SHP77 treated with DMSO at 0.1 percent for 48 hours (cell line): ENCODE data around the gene SYNJ1.
"Not testable (repeated sequence)": the region's sequence is repeated elsewhere in the genome, so short reads cannot be mapped to it uniquely, and the experiment has no call there.

Experiments
- DNase-seq: peaks from one replicate; lab custom pipeline; 2025; lab: John Stamatoyannopoulos, UW

SYNJ1 gene

GRCh38 chr21:32611471-32611997, 116.3 kb downstream of the SYNJ1 start:
- no peak for DNase-seq

DNA sequence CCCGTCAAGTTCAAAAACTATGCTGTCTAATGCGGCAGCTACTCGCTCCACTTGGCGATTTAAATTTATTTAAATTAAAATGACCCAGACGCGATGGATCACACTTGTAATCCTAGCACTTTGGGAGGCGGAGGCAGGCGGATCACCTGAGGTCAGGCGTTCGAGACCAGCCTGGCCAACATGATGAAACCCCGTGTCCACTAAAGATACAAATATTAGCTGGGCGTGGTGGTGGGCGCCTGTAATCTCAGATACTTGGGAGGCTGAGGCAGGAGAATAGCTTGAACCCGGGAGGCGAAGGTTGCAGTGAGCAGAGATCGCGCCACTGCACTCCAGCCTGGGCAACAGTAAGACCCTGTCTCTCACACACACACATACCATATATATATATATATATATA, 116.9 kb downstream of the SYNJ1 start:
- not testable (repeated sequence) for DNase-seq

DNA sequence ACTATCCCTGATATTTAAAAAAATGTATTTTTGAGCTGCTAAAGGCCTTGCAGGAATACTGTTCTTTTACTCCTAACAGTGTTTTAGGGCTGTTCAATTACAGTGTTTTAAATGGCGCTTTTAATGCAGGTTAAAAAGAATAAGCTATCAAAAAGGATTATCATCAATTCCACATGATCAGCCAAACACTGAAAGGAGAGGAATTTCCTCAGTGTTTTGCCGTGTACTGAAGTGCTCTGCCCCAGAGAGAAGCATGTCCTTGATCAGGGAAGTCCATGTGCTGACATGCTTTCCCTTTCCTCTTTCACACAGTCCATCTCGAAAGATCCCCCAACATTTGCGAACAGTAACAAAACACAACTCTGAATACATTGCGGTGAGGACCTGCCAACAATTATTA, 119.0 kb downstream of the SYNJ1 start:
- DNase-seq: no peak

DNA sequence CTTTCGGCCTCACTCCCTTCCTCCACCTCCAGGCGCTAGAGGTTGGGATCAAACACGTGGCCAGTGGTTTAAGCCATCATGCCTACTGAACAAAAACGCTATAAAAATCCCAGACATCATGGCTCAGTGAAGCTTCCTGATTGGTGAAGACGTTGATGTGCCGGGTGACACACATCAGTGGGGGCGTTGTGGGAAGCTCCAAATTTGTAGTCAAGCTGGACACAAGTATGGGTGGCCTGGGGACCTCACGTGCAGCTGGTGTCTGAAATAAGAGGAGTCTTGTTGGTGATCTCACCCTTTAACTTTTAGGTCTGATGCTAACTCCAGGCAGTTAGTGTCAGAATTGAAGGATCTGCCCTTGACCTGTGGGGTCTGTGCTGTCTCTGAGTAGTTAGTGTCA, 122.3 kb downstream of the SYNJ1 start:
- no peak for DNase-seq

GRCh38 chr21:32604464-32604863, 123.3 kb downstream of the SYNJ1 start:
- no peak for DNase-seq

- DNase-seq: no peak
These were observed 124.7 kb downstream of the SYNJ1 start for GRCh38 chr21:32603131-32603530.

GRCh38 chr21:32602099-32602498, 125.7 kb downstream of the SYNJ1 start:
- no peak for DNase-seq

DNA sequence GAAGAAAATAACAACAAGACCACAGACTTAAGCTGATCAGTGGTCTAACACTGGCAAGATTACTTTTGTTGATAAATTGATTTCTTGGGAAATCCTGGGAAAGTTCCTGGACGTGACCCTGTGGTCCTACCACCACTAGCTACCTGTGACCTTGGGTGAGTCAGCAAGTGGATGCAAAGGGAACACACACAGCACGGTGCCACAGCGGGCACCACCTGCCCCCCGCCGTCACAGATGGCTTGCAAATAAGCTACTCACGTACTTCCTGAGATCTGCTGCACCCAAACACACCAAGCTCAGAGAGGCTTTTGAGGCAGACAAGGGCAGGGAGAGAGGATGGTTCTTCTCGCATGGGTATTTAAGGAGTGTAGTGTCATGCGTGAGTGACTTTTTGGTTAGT, 128.3 kb downstream of the SYNJ1 start:
- no peak for DNase-seq

DNA sequence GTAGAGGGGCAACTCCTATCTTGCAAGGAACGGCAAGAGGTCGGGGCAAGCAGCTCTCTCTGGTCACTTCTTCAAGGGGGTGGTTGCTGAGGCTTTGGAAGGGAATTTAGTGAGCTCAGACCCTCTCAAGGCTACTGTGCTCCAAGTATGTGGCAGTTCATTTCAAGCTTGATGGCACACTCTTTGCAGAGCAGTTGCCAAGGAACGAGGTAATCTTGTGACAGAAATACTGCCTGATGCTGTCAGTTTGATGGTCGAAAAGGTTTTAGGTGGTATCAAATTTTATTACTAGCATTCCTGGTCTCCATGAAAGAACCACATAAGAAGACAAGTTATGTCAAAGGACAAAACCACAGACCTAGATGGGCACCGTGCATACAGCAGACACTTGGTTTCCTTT, 128.7 kb downstream of the SYNJ1 start:
- DNase-seq: no peak

DNA sequence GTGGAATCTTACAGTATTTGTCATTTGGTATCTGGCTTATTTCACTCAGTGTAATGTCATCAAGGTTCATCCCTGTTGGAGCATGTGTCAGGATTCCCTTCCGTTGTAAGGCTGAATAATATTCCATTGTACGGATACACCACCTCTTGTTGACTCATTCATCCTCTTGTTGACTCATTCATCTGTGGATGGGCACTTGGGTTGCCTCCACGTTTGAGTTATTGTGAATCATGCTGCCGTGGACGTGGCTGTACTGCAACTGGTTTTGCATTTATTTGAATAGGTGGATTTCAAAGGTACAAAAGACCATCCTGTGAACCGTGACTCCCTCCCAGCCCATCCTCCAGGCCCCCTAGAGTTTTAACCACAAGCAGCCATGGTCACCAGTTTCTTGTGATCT, 130.6 kb downstream of the SYNJ1 start:
- no peak for DNase-seq

DNA sequence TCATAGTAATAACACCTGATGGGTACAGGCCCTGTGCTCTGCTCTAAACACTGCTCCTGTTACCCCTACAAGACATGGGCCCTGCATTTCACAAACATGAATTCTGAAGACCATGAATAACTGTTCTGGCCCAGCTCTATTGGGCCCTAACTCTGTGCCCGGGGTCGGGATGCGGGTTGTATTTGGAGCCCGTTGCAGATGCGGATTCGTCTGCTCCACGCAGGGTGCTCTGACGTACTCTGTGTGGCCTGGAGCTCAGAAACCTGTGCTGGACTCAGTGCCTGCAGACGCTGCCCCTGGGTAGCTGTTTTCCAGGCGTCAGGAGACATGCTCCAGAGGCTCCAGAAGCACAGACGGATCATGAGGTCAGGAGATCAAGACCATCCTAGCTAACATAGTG, 132.4 kb downstream of the SYNJ1 start:
- DNase-seq: no peak

DNA sequence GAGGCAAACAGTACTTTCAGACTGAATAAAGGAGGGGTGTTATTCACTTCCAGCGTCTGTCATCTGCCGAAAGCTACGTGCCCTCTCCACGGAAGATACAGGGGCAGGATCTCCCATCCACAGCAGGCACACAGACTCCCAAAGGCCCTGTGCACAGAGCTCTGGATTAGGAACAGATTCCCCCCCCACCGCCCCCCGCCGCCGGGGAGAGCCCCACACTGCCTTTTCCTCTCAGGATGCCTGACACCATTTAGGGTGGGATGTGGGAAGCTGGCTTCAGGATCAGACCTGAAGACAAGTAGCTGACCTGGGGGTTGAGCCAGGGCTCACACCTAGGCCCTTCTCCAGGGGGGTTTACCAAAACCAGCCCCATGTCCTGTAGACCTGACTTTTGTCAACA, 134.1 kb downstream of the SYNJ1 start:
- no peak for DNase-seq

DNA sequence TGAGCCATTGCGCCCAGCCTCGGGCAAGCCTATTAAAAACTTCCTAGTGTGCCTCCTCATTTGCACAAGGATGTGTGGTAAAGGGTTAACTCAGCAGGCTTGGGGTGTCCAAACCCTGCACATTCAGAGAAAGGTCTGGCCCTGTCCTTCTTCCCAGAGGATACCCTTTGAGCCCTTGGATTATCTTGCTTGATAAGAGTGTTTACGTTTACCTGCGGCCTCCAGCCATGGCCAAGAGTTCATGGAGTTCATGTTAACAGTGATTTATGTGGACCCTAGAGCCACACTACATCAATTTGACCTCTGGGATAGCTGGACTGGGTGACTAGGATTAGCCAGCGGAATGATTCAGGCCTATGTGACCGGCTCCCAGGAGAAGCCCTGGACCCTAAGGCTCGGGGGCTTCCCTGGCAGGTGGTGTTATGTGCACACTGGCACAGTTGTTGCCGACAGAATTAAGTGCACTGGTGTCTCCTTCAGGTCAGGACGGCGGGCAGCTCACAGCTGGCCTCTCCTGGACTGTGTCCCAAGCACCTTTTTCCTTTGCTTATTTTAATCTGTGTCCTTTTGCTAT, 134.8 kb downstream of the SYNJ1 start:
- no peak for DNase-seq

- no peak for DNase-seq
These were observed 137.7 kb downstream of the SYNJ1 start for GRCh38 chr21:32590130-32590529.

- DNase-seq: no peak
These were observed 140.2 kb downstream of the SYNJ1 start for GRCh38 chr21:32587651-32588050.

- DNase-seq: no peak
These were observed 140.7 kb downstream of the SYNJ1 start for GRCh38 chr21:32587120-32587519.

DNA sequence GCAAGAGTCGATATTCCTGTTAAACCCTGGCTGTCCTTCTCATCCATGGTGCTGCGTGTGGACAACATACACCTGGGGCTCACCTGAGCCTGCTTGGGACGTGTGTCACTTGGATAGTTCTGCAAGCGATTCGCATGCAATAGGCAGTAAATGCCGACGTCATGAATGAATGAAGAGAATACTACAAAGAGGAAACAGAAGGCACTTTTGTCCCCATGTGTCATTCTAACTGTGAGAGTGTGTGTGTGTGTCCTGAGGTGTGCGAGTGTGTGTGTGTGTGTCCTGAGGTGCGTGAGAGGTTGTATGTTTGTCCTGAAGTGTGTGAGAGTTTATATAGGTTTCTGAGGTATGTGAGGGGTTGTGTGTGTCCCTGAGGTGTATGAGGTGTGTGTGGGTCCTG, 141.8 kb downstream of the SYNJ1 start:
- no peak for DNase-seq

DNA sequence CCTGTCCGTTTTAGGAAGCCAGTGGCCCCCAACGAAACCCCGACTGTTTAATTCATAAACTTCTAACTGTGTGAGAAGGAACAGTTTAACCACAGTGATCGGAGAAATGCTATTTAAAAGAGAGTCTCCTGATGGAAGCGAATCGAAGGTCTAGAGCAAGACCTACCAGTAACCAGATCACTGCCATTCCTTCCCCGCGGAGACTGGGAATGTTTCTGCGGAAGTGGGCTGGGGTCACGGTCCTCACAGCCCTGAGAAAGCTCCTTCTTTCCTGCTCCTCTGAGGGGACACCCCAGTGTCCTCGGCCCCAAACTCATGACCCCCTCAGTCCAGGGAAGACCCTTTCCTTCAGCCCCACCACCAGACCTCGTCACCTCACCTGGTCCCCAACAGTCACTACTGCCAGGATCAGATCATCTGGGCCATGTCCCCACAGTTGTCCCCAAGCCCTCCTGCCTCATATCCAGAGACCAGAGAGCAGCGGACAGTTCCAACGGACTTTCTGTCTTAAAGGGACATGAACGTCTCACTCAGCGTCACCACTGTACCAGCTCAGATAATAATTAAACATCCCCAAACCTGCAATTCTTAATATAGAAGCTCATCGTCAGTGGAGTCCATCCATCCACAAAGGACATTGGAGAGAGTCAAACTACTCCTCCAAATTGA, 142.6 kb downstream of the SYNJ1 start, which contains the start of gene TCP10L:
Gene TCP10L, minus strand, starts transcription at position 482 of the 669 bp plus-strand sequence. CDS start 1,219 bp downstream, outside the sequence.
- no peak for DNase-seq

GRCh38 chr21:32584472-32584871, 143.3 kb downstream of the SYNJ1 start:
- no peak for DNase-seq

GRCh38 chr21:32581732-32582131, 146.1 kb downstream of the SYNJ1 start:
- no peak for DNase-seq

GRCh38 chr21:32580949-32581348, 146.9 kb downstream of the SYNJ1 start:
- no peak for DNase-seq
